Testis (tissue), 3 donors: ENCODE results near the gene TUBGCP3. TPM values are rescaled to one million over a fixed set of nuclear protein-coding genes. Genes with fewer than 3 reads are reported as not detected.

Source experiments
- DNase-seq: peaks from one replicate; pipeline ENCODE4 v3.0.0-alpha.2; 2019
- H3K27ac ChIP-seq, 2 donors: fragments of 200-600 bp; sonication (generic); one replicate each; pipeline ENCODE4 v1.5.1; 2019
- H3K27me3 ChIP-seq: fragments of 200-600 bp; sonication (generic); one replicate; pipeline ENCODE4 v1.5.1; 2019
- H3K36me3 ChIP-seq: fragments of 200-600 bp; sonication (generic); one replicate; pipeline ENCODE4 v1.5.1; 2017; ENCODE audit warnings: low read depth; ENCODE audit errors: missing control alignments
- H3K4me1 ChIP-seq: fragments of 200-600 bp; sonication (generic); one replicate; pipeline ENCODE4 v1.5.1; 2019
- H3K4me3 ChIP-seq, 2 donors: fragments of 200-600 bp; sonication (generic); one replicate each; pipeline ENCODE4 v1.5.1; 2017 to 2019
- H3K9me3 ChIP-seq: fragments of 200-600 bp; sonication (generic); one replicate; pipeline ENCODE4 v1.5.1; 2017
- POLR2A ChIP-seq: fragments of 450-650 bp; IDR thresholded peaks from one replicate; pipeline ENCODE4 v1.6.1; 2017; ENCODE audit warnings: antibody characterized with exemption, mild to moderate bottlenecking, moderate library complexity
- WGBS, 2 donors: methylation state at CpG; one replicate each; pipeline ENCODE4 v1.1.5; 2018; 5-methylcytosine and 5-hydroxymethylcytosine counted together
- intact Hi-C: fragments of 100-400 bp; cut with DNase I; formaldehyde crosslinking; loops from one replicate; pipeline ENCODE4 v1.15.1; 2023; ENCODE audit warnings: low total_unique reads
- polyA plus RNA-seq: library from polyadenylated mRNA; stranded (reverse); fragments of 350-450 nt; fragmentation: Illumina TruSeq; extraction: RNeasy Lipid Tissue Mini Kit (QIAGEN cat#74804); gene quantifications from one replicate; pipeline ENCODE4 v1.2.3, GENCODE V29; 2014; ENCODE audit warnings: low read depth, low replicate concordance; ENCODE audit not compliant: insufficient read depth
- total RNA-seq, 2 donors: library from RNA; depleted of rRNA; stranded (reverse); fragments of >200 nt; gene quantifications; one replicate each; pipeline ENCODE4 v1.2.3, GENCODE V29; 2016
- TF ChIP-seq, protein P1 (sequence below), 3 experiments: fragments of 450-650 bp in 2 of 3; fragments of 200-600 bp in 1 of 3; sonication (generic) in 1 of 3; IDR thresholded peaks; one replicate each; pipeline ENCODE4 v1.5.1; 2016 to 2019; ENCODE audit warnings: antibody characterized with exemption in 3 of 3, mild to moderate bottlenecking in 2 of 3, moderate library complexity in 1 of 3

The TUBGCP3 gene
- total and polyA plus RNA-seq, 3 donors from 2014 or later = 42.4 to 53.1 (median 53.1) TPM

- no peak for TF ChIP-seq POLR2A
- TF ChIP-seq, protein P1, sequence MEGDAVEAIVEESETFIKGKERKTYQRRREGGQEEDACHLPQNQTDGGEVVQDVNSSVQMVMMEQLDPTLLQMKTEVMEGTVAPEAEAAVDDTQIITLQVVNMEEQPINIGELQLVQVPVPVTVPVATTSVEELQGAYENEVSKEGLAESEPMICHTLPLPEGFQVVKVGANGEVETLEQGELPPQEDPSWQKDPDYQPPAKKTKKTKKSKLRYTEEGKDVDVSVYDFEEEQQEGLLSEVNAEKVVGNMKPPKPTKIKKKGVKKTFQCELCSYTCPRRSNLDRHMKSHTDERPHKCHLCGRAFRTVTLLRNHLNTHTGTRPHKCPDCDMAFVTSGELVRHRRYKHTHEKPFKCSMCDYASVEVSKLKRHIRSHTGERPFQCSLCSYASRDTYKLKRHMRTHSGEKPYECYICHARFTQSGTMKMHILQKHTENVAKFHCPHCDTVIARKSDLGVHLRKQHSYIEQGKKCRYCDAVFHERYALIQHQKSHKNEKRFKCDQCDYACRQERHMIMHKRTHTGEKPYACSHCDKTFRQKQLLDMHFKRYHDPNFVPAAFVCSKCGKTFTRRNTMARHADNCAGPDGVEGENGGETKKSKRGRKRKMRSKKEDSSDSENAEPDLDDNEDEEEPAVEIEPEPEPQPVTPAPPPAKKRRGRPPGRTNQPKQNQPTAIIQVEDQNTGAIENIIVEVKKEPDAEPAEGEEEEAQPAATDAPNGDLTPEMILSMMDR (IDR thresholded peaks at IDR 0.05) = no peak
- WGBS, 2 donors = 88 to 89% methylated on average over 8 of the region's 8 CpGs
- no peaks in the 10 kb centered on the region for H3K36me3 ChIP-seq
- intact Hi-C loops = no loop called here
- no peaks in the 10 kb centered on the region for H3K4me1 ChIP-seq
- H3K27me3 ChIP-seq = no peaks in the 10 kb centered on the region
- DNase-seq = no peak
- no peaks in the 10 kb centered on the region for H3K9me3 ChIP-seq
- H3K27ac ChIP-seq = no peak overlapping the region
- no peak overlapping the region for H3K4me3 ChIP-seq
Measured at GRCh38 chr13:112602189-112602588, 14.2 kb upstream of the TUBGCP3 start.

GRCh38 chr13:112601371-112601770 is 13.4 kb upstream of the TUBGCP3 start:
- WGBS, 2 donors = 91 to 95% methylated on average over 14 of the region's 14 CpGs
- intact Hi-C loops = no loop called here
- H3K4me1 ChIP-seq = no peaks in the 10 kb centered on the region
- TF ChIP-seq POLR2A = no peak
- TF ChIP-seq, protein P1 (IDR thresholded peaks at IDR 0.05) = no peak
- H3K4me3 ChIP-seq = no peak overlapping the region
- no peaks in the 10 kb centered on the region for H3K27me3 ChIP-seq
- no peak for DNase-seq
- no peak overlapping the region for H3K27ac ChIP-seq
- H3K36me3 ChIP-seq = no peaks in the 10 kb centered on the region
- no peaks in the 10 kb centered on the region for H3K9me3 ChIP-seq

GRCh38 chr13:112596235-112596634 is 8.3 kb upstream of the TUBGCP3 start:
- Histone ChIP-seq H3K27ac (no peak overlapping the region), H3K36me3 (no peaks in the 10 kb centered on the region), H3K4me3 (no peak overlapping the region), H3K9me3 (no peaks in the 10 kb centered on the region), H3K27me3 (no peaks in the 10 kb centered on the region), H3K4me1 (no peaks in the 10 kb centered on the region)
- 92 to 93% methylated on average over 2 of the region's 2 CpGs for WGBS, 2 donors
- TF ChIP-seq, protein P1 (IDR thresholded peaks at IDR 0.05) = no peak
- no peak for TF ChIP-seq POLR2A
- no peak for DNase-seq
- intact Hi-C loops = no loop called here

GRCh38 chr13:112592647-112593046 is 4.7 kb upstream of the TUBGCP3 start:
- Histone ChIP-seq H3K4me3 (no peak overlapping the region), H3K27ac (no peak overlapping the region), H3K36me3 (no peaks in the 10 kb centered on the region), H3K4me1 (no peaks in the 10 kb centered on the region), H3K27me3 (no peaks in the 10 kb centered on the region), H3K9me3 (no peaks in the 10 kb centered on the region)
- TF ChIP-seq POLR2A = no peak
- TF ChIP-seq, protein P1 (IDR thresholded peaks at IDR 0.05) = no peak
- DNase-seq = no peak
- intact Hi-C loops = no loop called here
- WGBS, 2 donors = 89 to 92% methylated on average over 7 of the region's 7 CpGs

DNA sequence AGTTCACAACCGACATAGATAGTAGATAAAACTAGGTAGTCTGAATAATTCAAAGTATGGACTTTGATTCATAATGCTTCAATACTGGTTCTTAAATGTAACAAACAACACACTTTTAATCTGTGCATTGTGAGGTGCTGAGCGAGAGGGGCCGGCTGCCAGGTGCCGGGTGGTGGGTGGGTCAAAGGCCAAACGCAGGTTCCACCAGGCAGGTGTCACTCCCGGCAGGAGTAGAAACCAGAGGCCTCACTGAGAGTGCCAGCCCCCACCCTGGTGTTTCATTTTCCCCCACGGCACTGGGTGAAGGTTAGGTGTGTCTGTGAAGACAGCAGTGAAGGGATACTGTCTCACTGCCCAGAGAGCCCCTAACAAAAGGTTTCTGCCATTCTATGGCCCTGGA is 4.2 kb upstream of the TUBGCP3 start:
- intact Hi-C loops = no loop called here
- 95 to 96% methylated on average over 7 of the region's 7 CpGs for WGBS, 2 donors
- no peak for TF ChIP-seq POLR2A
- TF ChIP-seq, protein P1 (IDR thresholded peaks at IDR 0.05) = no peak
- no peak for DNase-seq
- no peak overlapping the region for H3K27ac ChIP-seq
- no peaks in the 10 kb centered on the region for H3K36me3 ChIP-seq
- no peaks in the 10 kb centered on the region for H3K27me3 ChIP-seq
- H3K9me3 ChIP-seq = no peaks in the 10 kb centered on the region
- H3K4me1 ChIP-seq = no peaks in the 10 kb centered on the region
- no peak overlapping the region for H3K4me3 ChIP-seq
